Globus pallidus (tissue), 1 donor: ENCODE results near the gene DAPK1.
A peak's percentile ranks its signal among the peaks of the same experiment; 100 is the strongest.

Experiments
- DNase-seq: peaks from one replicate; pipeline ENCODE4 v3.0.0-alpha.2; 2015; ENCODE audit warnings: low spot score

Gene DAPK1

GRCh38 chr9:87643778-87644570 is 146.3 kb downstream of the DAPK1 start:
- no peak for DNase-seq

GRCh38 chr9:87644659-87645058 is 147.0 kb downstream of the DAPK1 start:
- no peak for DNase-seq

GRCh38 chr9:87646546-87646945 is 148.9 kb downstream of the DAPK1 start:
- no peak for DNase-seq

GRCh38 chr9:87647114-87647513 is 149.4 kb downstream of the DAPK1 start:
- DNase-seq, result no peak

- no peak for DNase-seq
These were observed 150.9 kb downstream of the DAPK1 start for GRCh38 chr9:87648606-87649005.

- no peak for DNase-seq
These were observed 153.1 kb downstream of the DAPK1 start for GRCh38 chr9:87650611-87651295.

GRCh38 chr9:87651431-87651830 is 153.8 kb downstream of the DAPK1 start:
- no peak for DNase-seq

GRCh38 chr9:87653941-87654340 is 156.3 kb downstream of the DAPK1 start:
- no peak for DNase-seq

GRCh38 chr9:87655731-87656130 is 158.1 kb downstream of the DAPK1 start:
- DNase-seq, result no peak

- no peak for DNase-seq
These were observed 158.8 kb downstream of the DAPK1 start for GRCh38 chr9:87656485-87656884.

- peak; percentile 9 for DNase-seq
These were observed 159.5 kb downstream of the DAPK1 start for GRCh38 chr9:87657190-87657589.

- DNase-seq, result no peak
These were observed 160.2 kb downstream of the DAPK1 start for GRCh38 chr9:87657893-87658292.

- no peak for DNase-seq
These were observed 160.8 kb downstream of the DAPK1 start for GRCh38 chr9:87658511-87658910.

- no peak for DNase-seq
These were observed 162.1 kb downstream of the DAPK1 start for GRCh38 chr9:87659534-87660419.

- no peak for DNase-seq
These were observed 163.6 kb downstream of the DAPK1 start for GRCh38 chr9:87661241-87661640.

GRCh38 chr9:87662808-87663528 is 165.3 kb downstream of the DAPK1 start:
- no peak for DNase-seq

- no peak for DNase-seq
These were observed 165.9 kb downstream of the DAPK1 start for GRCh38 chr9:87663556-87663955.

GRCh38 chr9:87664153-87665060 is 166.7 kb downstream of the DAPK1 start:
- no peak for DNase-seq

GRCh38 chr9:87665505-87665904 is 167.8 kb downstream of the DAPK1 start:
- no peak for DNase-seq

- DNase-seq, result no peak
These were observed 169.6 kb downstream of the DAPK1 start for GRCh38 chr9:87667164-87667738.
